GDM1 (cell line): ENCODE results near the gene IP6K1.
"Not testable (repeated sequence)": the region's sequence is repeated elsewhere in the genome, so short reads cannot be mapped to it uniquely, and the experiment has no call there.

Experiments
- DNase-seq: peaks from one replicate; lab custom pipeline; 2025; lab: John Stamatoyannopoulos, UW

IP6K1 gene

GRCh38 chr3:49763981-49764380, 22.4 kb downstream of the IP6K1 start:
- DNase-seq, result no peak

DNA sequence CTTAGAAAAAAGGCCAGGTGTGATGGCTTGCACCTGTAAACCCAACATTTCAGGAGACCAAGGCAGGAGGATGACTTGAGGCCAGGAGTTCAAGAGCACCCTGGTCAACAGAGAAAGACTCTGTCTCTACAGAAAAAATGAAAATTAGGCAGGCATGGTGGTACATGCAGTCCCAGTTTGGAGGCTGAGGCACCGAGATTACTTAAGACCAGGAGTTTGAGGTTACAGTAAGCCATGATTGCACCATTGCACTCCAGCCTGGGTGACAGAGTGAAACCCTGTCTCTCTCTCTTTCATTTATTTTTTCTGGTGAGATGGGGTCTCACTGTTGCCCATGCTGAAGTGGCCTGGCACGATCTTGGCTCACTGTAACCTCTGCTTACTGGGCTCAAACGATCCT, 24.7 kb downstream of the IP6K1 start:
- DNase-seq, result no peak

DNA sequence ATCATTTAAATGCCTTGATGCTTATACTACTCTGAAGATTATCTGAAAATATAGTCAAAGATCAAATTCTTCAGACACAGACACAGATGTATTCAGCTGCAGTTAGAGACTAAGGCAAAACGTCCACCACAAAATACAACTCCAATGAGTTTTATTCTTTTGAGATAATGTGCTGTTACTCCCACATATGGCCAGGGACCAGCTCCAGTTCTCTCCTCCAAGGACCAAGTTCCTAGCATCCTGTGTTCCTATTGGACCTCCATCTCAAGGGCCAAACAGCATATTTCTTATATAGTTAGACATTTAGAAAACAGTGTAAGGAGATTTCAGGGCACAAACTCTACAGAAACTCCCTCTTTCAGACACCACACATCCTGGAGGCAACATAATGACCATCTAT, 27.1 kb downstream of the IP6K1 start:
- DNase-seq, result no peak

GRCh38 chr3:49757197-49757596, 29.1 kb downstream of the IP6K1 start:
- DNase-seq, result no peak

GRCh38 chr3:49756036-49756435, 30.3 kb downstream of the IP6K1 start:
- no peak for DNase-seq

GRCh38 chr3:49754536-49754935, 31.8 kb downstream of the IP6K1 start:
- no peak for DNase-seq

GRCh38 chr3:49751501-49751900, 34.8 kb downstream of the IP6K1 start:
- no peak for DNase-seq

GRCh38 chr3:49750056-49750455, 36.3 kb downstream of the IP6K1 start:
- DNase-seq, result no peak

- not testable (repeated sequence) for DNase-seq
These were observed 37.5 kb downstream of the IP6K1 start for GRCh38 chr3:49748874-49749273.

DNA sequence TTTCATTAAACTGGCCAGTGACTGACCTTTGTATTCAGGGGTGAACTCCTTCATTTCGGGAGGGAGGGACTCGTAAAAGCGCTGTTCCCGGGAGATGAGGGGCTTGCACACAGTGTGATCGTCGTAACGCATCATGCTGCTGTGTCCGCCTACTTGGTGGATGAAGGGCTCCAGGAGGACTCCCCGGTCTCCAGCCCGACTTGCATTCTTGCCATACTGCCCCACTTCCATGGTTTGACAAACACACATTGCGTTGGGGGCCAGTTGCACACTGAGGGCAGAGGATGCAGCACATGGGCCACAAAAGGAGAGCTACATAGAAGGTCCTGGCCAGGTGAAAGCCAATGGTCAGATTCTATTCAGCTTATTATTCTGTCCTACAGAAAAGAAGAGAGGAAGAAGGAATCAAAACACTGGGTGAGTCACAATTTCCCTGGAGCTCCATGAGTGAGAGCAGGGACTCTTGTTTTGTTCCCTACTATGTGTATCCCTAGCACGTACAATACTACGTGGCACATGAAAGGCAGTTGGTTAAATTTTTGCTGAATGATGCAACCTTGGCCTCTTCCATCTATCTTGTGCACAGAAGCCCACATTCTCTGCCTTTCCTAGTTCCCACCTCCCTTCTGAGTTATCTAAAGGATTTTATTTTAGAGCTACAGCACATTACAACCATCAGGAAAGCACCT, 38.4 kb downstream of the IP6K1 start:
- DNase-seq, result no peak

DNA sequence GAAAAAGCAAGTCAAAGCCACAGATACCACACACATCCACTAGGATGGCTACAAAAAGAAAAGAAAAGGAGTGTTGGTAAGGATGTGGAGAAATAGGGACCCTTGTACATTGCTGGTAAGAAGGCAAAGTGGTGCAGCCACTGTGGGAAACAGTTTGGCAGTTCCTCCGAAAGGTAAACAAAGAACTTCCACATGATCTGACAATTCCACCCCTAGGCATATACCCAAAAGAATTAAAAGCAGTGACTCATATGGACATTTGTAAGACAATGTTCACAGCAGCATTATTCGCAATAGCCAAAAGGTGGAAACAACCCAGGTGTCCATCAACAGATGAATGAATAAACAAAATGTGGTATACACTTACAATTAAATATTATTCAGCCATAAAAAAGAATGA, 40.4 kb downstream of the IP6K1 start:
- DNase-seq, result no peak

- no peak for DNase-seq
These were observed 45.9 kb downstream of the IP6K1 start for GRCh38 chr3:49740427-49740826.

DNA sequence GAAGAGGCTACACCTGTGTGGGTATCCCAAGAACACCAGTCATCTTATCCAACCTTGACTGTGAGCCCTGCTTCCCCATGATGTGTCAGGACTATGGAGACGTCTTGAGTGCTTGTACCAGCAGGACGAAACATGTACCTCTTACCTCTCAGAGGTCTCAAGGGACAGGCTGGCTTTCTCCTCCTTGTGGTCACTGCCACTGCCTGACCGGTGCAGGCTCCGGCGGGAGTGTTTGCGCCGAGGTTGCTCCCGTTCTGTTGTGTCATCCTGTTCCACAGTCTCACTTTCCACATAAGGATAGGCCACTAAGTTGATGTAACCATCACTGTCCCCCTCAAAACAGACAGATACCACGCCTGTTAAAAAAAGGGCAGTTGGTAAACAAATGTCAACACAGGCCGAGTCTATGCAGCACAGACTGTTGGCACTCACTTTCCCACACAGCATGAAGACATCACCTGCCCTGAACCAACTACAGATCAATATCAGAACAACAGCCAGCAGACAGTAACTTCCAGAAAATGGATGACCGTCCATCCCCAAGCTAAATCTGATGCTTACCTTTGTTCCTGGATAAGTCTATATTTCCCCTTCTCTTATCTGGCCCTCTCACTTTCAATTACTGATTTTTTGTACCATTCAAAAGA, 48.2 kb downstream of the IP6K1 start:
- no peak for DNase-seq

DNA sequence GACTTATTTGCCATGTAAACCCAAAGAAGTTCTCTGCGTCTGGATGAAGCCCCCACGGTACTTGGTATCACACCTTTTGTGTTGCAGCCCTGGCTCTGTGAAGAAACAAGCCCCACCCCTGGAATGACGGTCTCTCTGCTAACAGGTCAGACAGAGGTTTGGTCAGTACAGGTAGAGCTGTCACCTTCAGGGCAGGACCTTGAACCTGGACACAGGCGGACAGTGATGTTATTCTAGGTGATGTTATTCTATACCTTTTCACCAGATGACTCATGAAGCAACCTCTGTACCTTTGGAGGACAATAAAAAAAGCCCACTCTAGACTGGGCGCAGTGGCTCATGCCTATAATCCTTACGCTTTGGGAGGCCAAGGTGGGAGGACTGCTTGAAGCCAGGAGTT, 51.6 kb downstream of the IP6K1 start:
- no peak for DNase-seq

GRCh38 chr3:49733551-49733950, 52.8 kb downstream of the IP6K1 start:
- no peak for DNase-seq

DNA sequence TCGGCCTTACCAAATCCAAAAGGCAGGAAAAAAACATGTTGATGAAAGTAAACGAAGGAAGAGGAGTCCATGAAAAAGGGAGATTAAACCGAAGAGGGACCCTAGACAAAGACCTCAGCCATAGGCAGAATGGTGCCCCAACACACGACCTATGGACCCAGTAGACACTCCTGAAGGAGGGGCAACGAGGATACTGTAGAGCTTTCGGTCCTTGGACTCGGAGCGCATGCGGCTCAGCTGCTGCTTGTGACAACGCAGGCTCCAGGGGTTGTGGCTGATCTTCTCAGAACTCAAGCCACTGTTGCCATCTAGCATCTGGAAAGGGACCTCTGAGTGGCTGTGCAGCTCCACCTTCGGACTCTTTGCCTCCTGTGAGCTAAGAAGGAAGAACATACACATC, 53.7 kb downstream of the IP6K1 start:
- DNase-seq, result no peak

GRCh38 chr3:49729966-49730609, 56.3 kb downstream of the IP6K1 start:
- no peak for DNase-seq

DNA sequence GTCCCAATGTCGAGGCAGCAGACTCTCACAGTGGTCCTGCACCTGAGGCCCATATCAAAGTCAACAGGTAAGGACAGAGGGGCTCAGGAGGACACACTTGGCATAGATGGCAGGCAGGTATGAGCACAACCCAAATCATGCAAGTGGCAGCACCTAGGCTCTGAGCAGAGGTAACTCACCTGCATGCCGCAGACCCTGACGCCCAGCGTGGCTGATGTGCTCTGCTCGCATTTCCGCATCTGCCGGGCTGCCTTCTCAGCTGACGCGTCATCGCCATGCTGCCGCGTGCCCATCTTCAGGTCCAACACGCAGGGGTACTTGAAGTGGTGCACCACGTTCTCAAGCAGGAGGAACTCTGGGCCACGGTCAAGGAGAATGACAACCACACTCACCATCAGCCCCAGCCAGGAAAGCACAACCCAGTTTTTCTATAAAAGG, 58.4 kb downstream of the IP6K1 start:
- DNase-seq, result no peak

DNA sequence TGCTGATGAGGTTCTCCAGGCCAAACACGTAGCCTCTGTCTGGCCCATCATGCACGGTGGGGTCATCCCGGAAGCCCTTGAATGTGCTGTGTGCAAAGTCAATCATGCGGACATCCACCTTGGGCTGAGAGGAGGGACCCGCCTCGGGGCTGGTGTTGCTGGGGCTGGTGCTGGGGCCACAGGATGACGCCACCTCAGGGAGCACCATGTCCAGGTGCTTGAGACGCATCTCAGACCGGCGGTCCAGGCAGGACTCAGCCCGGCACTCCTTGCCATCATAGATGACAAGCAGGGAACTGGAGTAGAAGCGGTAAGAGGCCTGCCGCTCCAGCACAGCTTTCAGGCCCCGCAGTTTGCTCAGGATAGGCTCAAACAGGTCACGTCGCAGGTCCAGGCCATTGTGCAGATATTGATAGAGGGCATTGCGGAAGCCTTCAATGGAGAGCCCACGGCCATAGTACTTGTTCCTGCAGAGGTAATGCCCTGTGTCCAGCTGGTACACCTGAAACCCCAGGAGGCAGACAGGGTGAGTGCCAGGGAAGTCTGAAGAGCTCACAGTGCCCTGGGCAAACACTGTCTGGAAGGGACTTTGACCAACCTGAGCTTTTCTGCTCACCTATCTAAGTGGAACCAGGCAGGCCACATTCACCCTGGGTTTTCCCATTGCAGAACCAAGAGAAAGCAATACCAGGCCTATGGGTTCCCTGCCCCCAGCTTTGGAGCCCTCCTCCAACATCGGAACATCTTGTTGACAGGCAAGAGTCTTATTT, 59.0 kb downstream of the IP6K1 start:
- no peak for DNase-seq

DNA sequence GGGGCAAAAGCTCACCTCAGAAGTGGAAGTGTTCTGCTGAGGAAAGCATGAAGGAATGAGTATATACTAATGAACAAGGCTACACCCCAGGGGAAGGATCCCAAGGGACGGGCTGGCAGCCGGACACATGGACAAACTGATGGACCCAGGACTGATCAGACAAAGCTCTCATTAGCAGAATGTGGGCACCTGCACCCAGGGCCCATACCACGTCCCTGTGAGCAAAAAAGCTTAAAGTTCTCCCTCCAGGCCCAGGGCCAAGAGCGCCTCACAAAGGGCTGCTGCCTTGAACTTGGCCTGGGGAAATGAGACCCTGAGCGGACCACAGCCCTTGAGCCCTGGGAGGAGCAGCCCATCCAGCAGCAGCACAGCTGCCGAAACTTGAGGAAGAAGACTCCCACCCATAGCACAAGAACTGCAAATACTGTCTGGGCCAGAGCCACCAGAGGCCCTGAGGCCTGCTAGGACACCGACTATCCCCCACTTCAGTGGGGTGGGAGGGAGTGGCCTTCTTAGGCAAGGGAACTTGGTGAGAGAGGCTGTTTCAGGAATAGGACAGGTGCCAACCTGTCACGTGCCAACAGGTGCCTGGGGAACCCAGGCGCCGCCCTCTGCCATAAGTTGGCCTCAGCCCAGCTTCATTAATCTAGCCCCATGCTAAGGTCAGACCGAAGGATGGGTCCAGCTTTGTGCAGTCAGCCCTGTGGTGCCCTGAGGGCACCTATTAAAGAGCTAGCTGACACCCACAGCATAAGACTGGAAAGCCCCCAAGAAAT, 60.2 kb downstream of the IP6K1 start:
- no peak for DNase-seq

DNA sequence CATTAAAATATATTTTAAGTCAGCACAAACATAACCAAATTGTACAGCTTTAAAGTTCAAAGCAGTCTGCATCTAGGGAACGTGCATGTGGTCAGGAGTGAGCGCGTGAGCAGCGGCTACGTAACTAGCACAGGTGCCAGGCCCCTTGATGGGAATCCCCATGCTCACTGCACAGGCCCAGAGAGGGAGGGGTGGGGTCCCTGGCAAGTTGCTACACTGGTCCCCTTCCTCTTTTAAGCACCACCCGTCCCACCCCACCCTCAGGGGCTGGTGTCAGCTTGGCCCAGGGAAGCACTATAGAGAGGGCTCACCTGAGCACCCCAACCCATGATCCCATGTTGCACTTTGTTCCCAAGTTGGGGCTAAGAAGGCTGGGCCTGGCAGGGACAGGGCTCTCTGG, 61.8 kb downstream of the IP6K1 start:
- DNase-seq, result no peak
